ENCODE data around the gene NEK6.

Gene NEK6

DNA sequence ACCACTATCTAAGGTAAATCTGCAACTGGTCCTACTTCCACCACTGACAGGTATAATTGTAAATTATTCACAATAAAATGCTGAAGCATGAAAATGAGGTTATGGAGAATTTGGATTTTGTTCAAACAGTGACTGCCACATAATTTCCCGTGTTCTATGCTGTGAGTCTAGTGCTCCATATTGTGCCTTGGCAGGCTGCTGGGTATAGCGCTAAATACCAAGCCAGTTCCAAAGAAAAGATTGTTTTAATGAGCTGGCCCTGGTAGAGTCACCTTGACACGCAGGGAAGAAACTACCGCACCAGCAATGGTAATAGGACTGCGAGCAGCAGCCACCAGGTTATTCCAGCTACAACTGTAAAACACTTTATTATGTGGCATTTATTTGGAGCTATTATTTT is 127.1 kb downstream of the NEK6 start:
- no peak for DNase-seq

DNA sequence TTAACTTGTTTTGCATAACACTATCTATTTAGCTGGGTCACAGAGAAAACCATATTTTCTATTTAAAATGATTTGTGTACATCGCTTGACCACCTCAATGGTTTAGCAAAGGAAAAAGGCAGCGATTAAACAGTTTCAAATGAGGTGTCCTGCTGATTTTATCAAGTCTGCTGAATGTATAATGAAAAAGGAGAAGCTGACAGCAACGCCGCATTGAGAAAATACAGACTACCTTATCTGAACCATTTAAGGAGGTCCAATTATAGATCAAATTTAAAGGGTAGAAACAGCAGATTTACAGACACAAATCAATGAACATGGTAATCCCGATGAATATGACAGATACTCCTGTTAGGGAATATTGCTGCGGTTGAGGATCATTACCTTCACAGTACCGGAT is 127.9 kb downstream of the NEK6 start:
- no peak for DNase-seq

DNA sequence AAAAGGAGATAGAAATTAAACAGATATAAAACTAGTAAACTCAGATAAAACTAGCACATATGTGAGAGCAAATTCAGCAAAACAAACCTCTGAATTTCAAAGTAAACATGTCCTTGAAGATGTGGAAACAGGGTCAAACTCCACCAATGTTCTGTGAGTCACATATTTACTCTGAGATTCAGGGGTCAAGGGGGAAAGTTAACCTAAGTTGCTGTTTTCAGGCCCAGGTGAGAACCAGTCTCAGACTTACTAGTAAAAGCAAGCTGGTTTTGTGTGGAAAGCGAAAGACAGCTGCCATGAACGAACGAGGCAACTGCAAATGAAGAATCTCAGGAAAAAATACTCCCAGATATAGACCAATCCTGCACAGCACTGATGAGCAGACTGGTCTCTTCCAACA is 128.5 kb downstream of the NEK6 start:
- no peak for DNase-seq

DNA sequence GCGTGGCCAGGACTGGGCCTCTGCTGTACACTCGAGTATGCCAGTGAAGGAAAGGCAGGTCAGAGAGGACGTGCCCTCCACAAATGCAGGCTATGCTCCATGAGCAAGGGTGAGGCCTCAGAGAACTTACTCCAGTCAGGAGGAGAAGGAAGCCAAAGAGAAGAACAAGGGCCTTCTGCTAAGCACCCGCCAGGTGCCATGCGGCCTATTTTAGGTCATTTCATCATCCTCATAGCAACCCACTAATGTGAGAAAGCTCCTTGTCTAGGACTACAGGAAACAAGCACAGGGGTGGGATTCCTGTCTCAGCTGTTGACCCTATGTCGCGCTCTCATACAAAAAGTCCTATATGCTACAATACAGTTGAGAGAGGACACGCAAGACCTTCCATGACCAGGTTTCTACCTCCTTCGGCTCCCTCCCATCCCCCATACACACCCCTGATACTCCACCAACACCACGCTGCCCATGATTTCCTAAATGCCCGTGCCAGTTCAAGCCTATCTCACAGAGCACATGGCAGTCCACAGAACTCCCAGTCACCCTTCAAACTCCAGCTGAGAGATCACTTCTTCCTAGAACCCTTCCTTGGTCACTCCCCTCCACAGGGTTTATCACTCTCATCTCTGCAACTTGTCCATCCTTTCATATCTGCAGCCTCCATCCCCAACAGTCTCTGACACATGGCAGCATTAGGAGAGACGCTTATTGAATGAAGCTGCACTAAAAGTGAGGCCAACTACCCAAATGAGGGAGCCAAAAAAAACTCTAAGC is 130.7 kb downstream of the NEK6 start:
- no peak for DNase-seq

DNA sequence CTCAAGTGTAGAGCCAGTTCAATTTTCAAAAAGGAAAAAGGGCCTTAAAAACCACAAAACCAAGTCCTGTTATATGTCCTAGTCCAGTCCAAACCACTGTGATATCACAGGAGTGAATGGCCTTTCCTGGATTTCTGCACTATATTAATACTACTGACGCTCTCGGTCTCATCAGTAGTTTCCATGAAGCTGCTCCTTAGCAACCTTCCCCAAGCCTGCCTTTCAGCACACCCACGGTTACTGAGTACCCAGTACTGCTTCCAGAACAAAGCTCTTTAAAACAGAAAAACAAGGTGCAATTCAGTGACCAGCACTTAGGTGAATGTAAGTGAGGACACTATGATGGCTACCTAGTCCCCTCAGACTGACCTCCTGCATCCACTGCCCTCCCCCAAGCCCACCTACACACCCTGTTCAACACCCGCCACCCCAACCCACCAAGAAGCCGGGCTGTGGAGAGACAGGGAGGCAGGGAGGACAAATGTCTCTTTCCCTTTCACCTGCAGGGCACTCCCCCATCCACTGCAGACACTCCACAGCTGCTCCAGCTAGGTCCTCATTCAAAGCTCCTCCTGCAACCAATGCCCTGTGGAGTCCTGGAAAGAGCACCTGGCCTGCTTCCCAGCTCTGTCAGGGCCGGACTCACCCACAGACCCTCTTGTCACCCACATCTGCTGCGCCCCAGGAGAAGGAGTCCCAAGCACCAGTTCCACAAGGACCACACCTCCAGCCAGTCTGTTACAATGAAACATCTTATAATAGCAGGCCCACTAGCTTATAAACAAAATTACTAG is 131.6 kb downstream of the NEK6 start:
- DNase-seq, result no peak

DNA sequence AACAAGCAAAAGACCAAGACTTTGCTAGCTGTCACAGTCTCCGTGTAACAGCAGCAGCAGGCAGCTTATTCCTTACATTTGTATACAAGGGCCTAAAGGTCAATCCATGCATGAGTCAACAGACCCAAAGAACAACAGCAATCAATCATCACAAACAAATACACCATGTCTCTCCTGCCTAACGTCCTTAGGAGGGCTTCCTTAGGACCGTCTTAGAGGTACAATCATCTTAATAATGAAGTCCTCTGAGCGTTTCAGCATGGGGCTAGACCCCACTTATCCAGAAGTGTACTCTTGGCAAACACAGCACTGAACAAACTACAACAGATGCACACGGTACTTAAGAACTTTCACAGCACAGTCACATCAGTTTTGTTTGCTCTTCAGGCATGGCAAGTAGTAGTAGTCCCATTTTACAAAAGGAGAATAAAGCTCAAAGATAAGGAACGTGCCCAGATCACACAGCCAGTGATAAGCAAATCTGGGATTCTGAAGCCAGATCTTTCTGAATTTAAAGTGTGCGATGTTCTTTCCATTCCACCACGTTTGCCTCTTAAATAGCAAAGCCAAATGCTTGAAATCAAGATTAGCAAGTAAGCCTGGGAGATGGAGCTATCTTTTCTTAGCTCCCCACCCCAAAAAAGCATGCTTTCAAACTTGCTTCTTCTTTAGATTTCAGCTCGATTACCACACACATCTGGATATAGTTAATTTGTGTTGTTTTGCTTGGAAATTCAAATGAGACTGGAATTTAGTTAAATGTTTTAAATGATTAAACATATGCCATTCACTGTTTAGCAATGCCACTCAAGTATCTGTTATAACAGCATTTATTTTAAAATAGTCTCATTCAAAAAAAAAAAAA is 133.3 kb downstream of the NEK6 start:
- no peak for DNase-seq

DNA sequence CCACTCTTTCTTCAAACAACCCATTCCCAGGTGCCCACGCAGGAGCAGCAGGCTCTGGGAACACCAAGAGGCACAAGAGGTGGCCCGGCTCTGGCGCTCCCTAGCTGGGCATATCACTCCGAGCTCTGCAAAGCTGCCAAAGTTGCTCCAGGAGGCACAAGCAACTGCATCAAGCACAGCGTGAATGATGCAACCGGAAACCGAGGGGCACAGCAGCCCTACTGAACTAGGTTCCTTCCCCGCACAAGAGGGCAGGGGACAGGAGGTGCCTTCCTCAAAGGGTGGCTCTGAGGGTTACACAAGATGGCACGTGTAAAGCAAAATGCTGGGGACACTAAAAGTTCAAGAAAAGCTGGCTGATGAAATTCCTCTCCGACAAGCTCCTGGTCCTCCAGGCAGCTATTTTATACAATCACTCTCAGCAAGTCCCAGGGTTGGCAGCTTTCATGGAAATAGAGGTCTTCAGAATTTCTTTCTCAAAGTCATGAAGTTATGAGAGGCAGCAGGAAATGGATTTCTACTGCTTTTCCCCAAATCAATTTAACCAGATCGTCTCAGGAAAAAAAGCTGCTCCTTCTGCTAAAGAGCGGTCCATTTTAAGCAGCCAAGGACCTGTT is 134.6 kb downstream of the NEK6 start:
- DNase-seq, result no peak

DNA sequence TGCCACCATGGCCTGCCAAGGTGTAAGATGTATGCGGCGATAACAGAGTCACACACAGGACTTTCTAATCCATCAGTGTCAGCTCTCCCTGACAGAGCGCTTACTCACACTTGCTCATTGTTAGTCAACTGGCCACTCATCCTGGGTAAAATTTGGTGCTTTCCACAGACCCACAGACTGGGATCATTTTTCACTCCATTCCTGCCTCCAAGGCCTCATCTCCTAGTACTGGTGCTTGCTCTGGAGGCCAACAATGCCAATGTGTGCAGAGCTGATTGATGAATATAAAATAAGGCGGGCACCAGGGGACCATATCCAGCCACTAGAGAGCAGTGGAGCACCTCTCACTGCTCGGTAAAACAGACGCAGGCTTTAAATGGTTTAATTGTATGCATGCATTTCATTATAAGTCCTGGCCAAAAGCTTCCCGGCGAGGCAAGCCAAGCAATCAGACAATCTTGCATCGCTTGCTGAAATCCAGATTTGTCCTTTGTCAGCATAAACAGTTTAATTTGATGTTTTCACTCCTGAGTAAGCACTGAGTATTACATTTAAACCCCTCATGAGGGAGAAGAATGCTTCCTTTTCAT is 135.2 kb downstream of the NEK6 start:
- no peak for DNase-seq

DNA sequence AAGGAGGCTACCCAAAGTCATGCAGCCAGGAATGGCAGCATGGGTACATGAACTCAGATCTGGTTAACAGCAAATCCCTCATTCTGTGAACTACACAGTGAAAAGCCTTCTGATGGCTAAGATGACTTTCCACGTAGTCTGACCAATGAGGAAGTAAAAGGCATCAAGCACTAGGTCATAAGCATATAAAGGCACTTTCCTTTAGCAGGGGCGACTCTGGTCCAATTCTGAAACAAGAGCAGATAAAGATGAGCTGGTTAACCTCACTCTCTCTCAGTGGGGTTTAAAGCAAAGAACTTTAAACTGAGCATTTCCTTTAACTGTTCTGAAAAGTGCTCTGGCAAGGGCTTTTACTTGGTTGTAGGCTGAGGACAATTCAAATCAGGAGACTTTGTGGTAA is 136.4 kb downstream of the NEK6 start:
- DNase-seq, result no peak

DNA sequence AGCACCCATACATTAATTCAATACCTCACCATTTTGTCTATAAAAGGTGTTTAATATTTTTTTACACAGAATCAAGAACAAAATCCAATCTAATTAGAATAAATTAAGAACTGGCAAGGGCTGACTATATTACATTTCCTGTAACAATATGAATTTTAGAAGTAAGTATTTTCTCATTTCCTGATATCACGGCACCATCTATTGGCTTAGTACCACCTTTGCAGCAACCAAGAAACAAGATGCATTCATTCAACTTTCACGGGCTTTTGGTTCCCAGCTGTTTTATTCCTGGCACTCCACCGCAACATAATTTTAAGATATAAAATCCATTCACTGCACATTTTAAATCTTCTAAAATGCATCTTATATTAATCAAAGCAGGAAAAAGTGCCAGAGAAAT is 136.8 kb downstream of the NEK6 start:
- no peak for DNase-seq

DNA sequence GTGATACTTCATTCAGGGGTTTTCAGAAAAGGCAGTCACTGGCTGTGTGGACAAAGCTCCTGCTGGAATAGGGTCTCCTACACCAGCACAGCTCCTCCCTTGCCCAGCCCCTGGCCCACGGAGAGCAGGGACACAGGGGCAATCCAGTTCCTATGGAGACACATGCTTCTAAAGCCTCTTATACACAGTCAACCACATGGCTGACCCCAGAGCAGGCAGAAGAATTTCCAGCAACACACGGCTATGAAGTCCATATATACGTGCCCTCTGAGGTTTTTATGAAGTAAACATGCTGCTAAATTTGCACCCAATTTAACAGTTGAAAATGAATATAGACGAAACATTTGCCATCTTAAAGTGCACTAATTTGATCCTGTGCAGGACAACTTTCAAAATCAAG is 138.1 kb downstream of the NEK6 start:
- no peak for DNase-seq

DNA sequence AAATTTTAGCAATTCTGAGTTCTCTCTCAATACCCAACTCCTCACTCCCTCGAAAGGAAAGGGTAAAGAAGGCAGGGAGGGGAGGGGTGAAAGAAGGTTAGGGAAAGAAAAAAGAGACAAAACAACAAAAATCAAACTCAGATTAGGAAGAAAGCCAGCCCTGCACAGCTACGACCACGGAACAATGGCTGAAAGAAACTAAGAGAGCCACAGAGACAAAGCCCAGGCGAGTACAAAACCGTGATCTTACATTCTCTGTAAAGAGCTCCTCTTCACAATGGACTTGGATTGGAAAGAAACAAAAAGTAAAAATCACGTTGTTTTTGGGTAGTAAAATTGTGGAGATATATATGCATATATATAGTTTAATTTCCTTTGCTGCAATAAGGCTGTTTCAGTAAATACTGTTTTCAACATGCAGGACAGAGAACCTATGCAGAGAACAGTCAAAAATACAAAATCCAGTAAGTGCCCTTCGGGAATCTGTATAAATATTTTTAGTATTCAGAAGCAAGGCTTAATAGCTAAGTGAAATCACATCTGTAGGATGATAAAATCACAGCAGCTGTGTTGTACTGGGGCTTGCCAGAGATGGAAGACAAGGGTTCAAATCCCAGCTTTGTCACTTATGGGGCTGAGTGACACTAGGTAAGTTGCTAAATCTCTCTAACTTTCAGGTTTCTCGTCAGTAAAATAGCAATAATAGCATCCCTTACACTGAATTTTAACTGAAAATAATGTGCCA is 140.6 kb downstream of the NEK6 start:
- no peak for DNase-seq

DNA sequence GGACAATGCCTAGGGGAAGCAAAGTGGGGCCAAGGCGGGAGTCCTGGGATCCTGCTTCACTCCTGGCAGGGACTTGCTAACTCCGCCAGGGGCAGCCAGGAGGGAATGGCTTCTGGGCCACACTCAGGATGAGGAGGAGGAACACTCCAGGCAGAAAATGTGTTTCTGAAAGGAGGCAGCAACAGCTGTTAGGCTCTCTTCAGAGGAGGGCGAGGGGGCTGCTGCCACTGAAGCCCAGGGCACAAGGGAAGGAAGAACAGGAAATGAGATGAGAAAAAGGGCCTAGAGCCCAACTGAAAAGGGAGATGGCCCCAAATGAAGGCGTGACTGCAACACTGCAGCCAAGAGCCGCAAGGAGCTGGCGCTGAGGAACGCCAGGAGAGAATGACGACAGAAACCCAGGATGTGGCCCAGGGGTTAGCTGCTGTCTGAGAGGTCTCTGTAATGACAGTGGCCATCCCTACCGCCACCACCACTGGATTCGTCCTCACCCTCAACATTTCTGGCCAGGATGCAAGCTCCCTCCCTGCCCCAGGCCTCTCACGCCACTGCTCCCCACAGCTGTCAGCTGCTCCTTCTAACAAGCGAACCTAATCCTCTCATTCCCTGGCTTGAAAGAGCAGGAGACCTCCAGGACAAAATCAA is 141.7 kb downstream of the NEK6 start:
- DNase-seq, result no peak

DNA sequence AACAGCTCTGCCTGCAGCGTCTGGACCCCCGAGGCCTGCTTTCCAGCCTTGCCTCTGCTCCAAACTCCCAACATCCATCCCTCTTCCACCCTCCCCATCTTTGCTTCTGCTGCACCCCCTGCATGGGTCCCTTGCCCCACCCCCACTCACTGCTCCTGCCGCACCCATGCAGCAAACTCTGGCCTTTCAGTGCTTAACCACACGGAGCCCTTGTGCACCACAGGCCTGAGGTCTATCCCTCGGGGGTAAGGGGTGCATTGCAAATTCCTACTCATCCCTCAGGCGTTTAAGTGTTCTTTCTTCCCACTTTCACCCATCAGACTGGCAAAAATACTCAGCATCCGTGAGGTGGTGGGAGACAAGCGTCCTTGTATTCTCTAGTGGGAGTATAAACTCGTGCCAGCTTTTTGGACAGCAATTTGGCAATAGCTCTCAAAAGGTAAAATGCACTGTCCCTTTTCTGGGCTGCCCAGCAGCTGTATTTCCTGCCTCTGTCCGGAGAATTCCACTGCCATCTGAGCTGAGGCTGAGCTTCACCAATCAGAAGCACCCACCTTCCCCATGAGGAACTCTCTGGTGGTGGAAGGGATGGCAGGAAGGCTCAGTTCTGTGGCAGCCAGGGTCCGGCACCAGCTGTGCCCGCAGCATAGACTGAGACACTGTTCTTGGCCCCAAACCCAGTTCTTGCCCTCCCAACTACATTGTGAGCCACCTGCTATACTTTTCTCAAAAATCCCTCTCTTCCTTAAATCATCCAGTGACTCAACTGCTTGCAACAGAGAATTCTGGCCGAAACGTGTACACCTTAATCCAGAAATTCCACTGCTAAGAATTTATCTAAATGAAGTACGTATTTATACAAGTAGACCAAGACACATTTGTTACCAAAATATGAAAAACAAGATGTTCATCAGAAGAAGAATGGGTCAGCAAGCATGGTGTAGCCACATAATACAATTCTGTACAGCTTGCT is 142.5 kb downstream of the NEK6 start:
- DNase-seq, result no peak
